Dorsolateral prefrontal cortex (tissue), 118 donors: ENCODE measurements around the gene SEMA7A. TPM values are rescaled to one million over a fixed set of nuclear protein-coding genes. Genes with fewer than 3 reads are reported as not detected.

Experiments used
- microRNA-seq, 43 experiments: library from miRNA; unstranded; fragments of <30 nt; microRNA quantifications; one replicate each; pipeline ENCODE4 v1.2.0, GENCODE V29; 2022
- total RNA-seq, 120 experiments: library from RNA; stranded (reverse); gene quantifications; one replicate each; pipeline versions ENCODE4 v1.2.3 to v1.2.4, GENCODE V29; 2022

Gene SEMA7A
- total RNA-seq, 120 experiments from 2014 or later, result 34.1 to 116 (median 63.6) TPM

Small RNA genes lying within 50 kb of the gene (microRNA-seq; reads per million reads assigned to microRNA genes)
- gene MIR6881, result 0.43 to 8.4 (median 2.2) reads per million in 43 experiments

Other genes with a start within 250 kb of the SEMA7A start
- 1 to 10 TPM in 32 of 120 experiments, under 1 TPM in 48, not detected in 40; 0.19 to 3.2 (median 0.83) TPM for gene STRA6, start 231.2 kb downstream of the SEMA7A start, total RNA-seq
- gene CCDC33, start 197.6 kb downstream of the SEMA7A start, total RNA-seq, result 1 to 10 TPM in 2 of 120 experiments, under 1 TPM in 16, not detected in 102; 0.14 to 2.0 (median 0.36) TPM
- 1 to 10 TPM in 106 of 120 experiments, under 1 TPM in 14; 0.37 to 5.5 (median 2.0) TPM for gene CYP11A1, start 66.3 kb downstream of the SEMA7A start, total RNA-seq
- gene UBL7, start 27.2 kb upstream of the SEMA7A start, total RNA-seq, result 100 to 1,000 TPM in 1 of 120 experiments, 10 to 100 TPM in 119; 46.8 to 107 (median 78.1) TPM
- 1 to 10 TPM; 2.4 to 9.2 (median 5.6) TPM for gene ARID3B, start 107.3 kb upstream of the SEMA7A start, total RNA-seq
- 10 to 100 TPM; 41.9 to 96.5 (median 63.3) TPM for gene CLK3, start 181.9 kb upstream of the SEMA7A start, total RNA-seq